ENCODE data around the gene ZDHHC12. TPM values are rescaled to one million over a fixed set of nuclear protein-coding genes. Genes with fewer than 3 reads are reported as not detected.

The ZDHHC12 gene
- total and polyA plus RNA-seq, 4 donors, result 24.7 to 48.2 (median 30.3) TPM

GRCh38 chr9:128743421-128743820 lies 19.5 kb upstream of the ZDHHC12 start:
- DNase-seq (ENCODE audit: low spot score), result no peak
- Histone ChIP-seq H3K4me1 (ENCODE audit: control insufficient read depth in 4 of 4, insufficient read depth in 4 of 4, low read length in 3 of 4) (no peaks in the 10 kb centered on the region), H3K9me3 (ENCODE audit: control insufficient read depth in 4 of 4, low read length in 3 of 4) (no peaks in the 10 kb centered on the region), H3K36me3 (ENCODE audit: control insufficient read depth in 4 of 4, insufficient read depth in 3 of 4, low read depth in 1 of 4, low read length in 3 of 4) (peaks cover 9 to 48% (median 31%) of the 10 kb centered on the region in 4 donors), H3K27ac (ENCODE audit: low read depth in 1 of 2, low read length in 2 of 2) (no peak overlapping the region), H3K9ac (ENCODE audit: low read depth in 1 of 2, low read length in 2 of 2) (no peak overlapping the region), H3K27me3 (ENCODE audit: control insufficient read depth in 4 of 4, insufficient read depth in 4 of 4, low read length in 3 of 4) (no peaks in the 10 kb centered on the region), H3K4me3 (ENCODE audit: low read depth in 1 of 3, low read length in 3 of 3) (no peak overlapping the region)
- WGBS, result 98% methylated on average over 1 of the region's 1 CpG
- no peak for TF ChIP-seq SP1 (IDR thresholded peaks at IDR 0.05)
- no peak for TF ChIP-seq HNF4G (IDR thresholded peaks at IDR 0.05)
- TF ChIP-seq FOXA2 (IDR thresholded peaks at IDR 0.05), result no peak
- TF ChIP-seq GABPA (IDR thresholded peaks at IDR 0.05 in 1 of 2, conservative IDR thresholded peaks at IDR 0.05 in 1 of 2), result no peak
- TF ChIP-seq MAX (IDR thresholded peaks at IDR 0.05), result no peak

- H3K9me3 ChIP-seq (ENCODE audit: control insufficient read depth in 4 of 4, low read length in 3 of 4), result no peaks in the 10 kb centered on the region
- H3K36me3 ChIP-seq (ENCODE audit: control insufficient read depth in 4 of 4, insufficient read depth in 3 of 4, low read depth in 1 of 4, low read length in 3 of 4), result peaks cover 9 to 41% (median 31%) of the 10 kb centered on the region in 4 donors
- no peak overlapping the region for H3K27ac ChIP-seq (ENCODE audit: low read depth in 1 of 2, low read length in 2 of 2)
- no peak for TF ChIP-seq REST (IDR thresholded peaks at IDR 0.05)
- no peak for TF ChIP-seq MAX (IDR thresholded peaks at IDR 0.05)
- TF ChIP-seq FOXA2 (IDR thresholded peaks at IDR 0.05), result no peak
- no peak for TF ChIP-seq HNF4G (IDR thresholded peaks at IDR 0.05)
- no peak for TF ChIP-seq JUND (IDR thresholded peaks at IDR 0.05)
- no peak for TF ChIP-seq GABPA (IDR thresholded peaks at IDR 0.05 in 1 of 2, conservative IDR thresholded peaks at IDR 0.05 in 1 of 2)
- TF ChIP-seq ZBTB33 (IDR thresholded peaks at IDR 0.05), result no peak
- no peak for TF ChIP-seq EGR1 (IDR thresholded peaks at IDR 0.05; ENCODE audit: low read depth in 2 of 2)
- no peak for TF ChIP-seq ATF3 (IDR thresholded peaks at IDR 0.05)
- TF ChIP-seq RAD21 (IDR thresholded peaks at IDR 0.05), result no peak
- no peak for TF ChIP-seq TAF1 (conservative IDR thresholded peaks at IDR 0.05)
- TF ChIP-seq CTCF (IDR thresholded peaks at IDR 0.05; ENCODE audit: low read depth, low read length, missing input control), result no peak
- TF ChIP-seq NR2F2 (IDR thresholded peaks at IDR 0.05), result no peak
- TF ChIP-seq YY1 (IDR thresholded peaks at IDR 0.05), result no peak
- no peak for TF ChIP-seq FOXA1 (IDR thresholded peaks at IDR 0.05)
- TF ChIP-seq SP1 (IDR thresholded peaks at IDR 0.05), result no peak
- no peak for TF ChIP-seq HNF4A (conservative IDR thresholded peaks at IDR 0.05)
- TF ChIP-seq RXRA (IDR thresholded peaks at IDR 0.05), result no peak
- 90% methylated on average over 20 of the region's 20 CpGs for WGBS
- no peak for DNase-seq (ENCODE audit: low spot score)
- H3K4me3 ChIP-seq (ENCODE audit: low read depth in 1 of 3, low read length in 3 of 3), result no peak overlapping the region
- H3K27me3 ChIP-seq (ENCODE audit: control insufficient read depth in 4 of 4, insufficient read depth in 4 of 4, low read length in 3 of 4), result no peaks in the 10 kb centered on the region
- no peak overlapping the region for H3K9ac ChIP-seq (ENCODE audit: low read depth in 1 of 2, low read length in 2 of 2)
- H3K4me1 ChIP-seq (ENCODE audit: control insufficient read depth in 4 of 4, insufficient read depth in 4 of 4, low read length in 3 of 4), result no peaks in the 10 kb centered on the region
Measured at GRCh38 chr9:128742401-128742800, 18.5 kb upstream of the ZDHHC12 start.

All from liver (tissue), 9 donors.